ENCODE data around the gene GRIK3.
"Not testable (repeated sequence)": the region's sequence is repeated elsewhere in the genome, so short reads cannot be mapped to it uniquely, and the experiment has no call there.

DNA sequence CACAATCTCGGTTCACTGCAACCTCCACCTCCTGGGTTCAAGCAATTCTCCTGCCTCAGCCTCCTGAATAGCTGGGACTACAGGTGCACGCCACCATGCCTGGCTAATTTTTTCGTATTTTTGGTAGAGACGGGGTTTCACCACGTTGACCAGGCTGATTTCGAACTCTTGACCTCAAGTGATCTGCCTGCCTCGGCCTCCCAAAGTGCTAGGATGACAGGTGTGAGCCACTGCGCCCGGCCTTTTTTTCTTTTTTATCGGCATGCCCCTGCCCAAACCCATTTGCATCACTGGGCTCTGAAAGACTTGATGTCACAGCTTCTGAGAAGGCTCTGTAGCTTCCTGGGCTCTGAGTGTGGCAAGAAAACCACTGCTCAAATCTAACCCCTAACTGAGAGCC is 125.0 kb downstream of the GRIK3 start:
- TF ChIP-seq, protein P1, sequence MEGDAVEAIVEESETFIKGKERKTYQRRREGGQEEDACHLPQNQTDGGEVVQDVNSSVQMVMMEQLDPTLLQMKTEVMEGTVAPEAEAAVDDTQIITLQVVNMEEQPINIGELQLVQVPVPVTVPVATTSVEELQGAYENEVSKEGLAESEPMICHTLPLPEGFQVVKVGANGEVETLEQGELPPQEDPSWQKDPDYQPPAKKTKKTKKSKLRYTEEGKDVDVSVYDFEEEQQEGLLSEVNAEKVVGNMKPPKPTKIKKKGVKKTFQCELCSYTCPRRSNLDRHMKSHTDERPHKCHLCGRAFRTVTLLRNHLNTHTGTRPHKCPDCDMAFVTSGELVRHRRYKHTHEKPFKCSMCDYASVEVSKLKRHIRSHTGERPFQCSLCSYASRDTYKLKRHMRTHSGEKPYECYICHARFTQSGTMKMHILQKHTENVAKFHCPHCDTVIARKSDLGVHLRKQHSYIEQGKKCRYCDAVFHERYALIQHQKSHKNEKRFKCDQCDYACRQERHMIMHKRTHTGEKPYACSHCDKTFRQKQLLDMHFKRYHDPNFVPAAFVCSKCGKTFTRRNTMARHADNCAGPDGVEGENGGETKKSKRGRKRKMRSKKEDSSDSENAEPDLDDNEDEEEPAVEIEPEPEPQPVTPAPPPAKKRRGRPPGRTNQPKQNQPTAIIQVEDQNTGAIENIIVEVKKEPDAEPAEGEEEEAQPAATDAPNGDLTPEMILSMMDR (conservative IDR thresholded peaks at IDR 0.05; ENCODE audit: low read length) = not testable (repeated sequence)
- TF ChIP-seq EZH2phosphoT487 (IDR thresholded peaks at IDR 0.05; ENCODE audit: borderline replicate concordance) = not testable (repeated sequence)

Measured in Loucy (cell line).